ENCODE results near the gene NACA. TPM values are rescaled to one million over a fixed set of nuclear protein-coding genes. Genes with fewer than 3 reads are reported as not detected.

The NACA gene
- total and polyA plus RNA-seq, 2 of the 13 experiments (the other 11 are each of a cell fraction or from before 2014, with no cell fraction given), result 799 to 1,700 TPM

- TF ChIP-seq ZMAT5 (CRISPR knock-in tag; IDR thresholded peaks at IDR 0.05; ENCODE audit: borderline replicate concordance, low read depth) (0 out of 2 replicates have a peak, but pooled peaks have one; percentile 87), SSRP1 (CRISPR knock-in tag; IDR thresholded peaks at IDR 0.05) (no peak), HMGXB3 (CRISPR knock-in tag; IDR thresholded peaks at IDR 0.05; ENCODE audit: borderline replicate concordance) (peak; percentile 71), RXRB (CRISPR knock-in tag; IDR thresholded peaks at IDR 0.05; ENCODE audit: borderline replicate concordance) (peak; percentile 61; the same call in 1 of the 2 replicates), HDAC2 (CRISPR knock-in tag; IDR thresholded peaks at IDR 0.05) (peak; percentile 54), ZNF713 (CRISPR knock-in tag; IDR thresholded peaks at IDR 0.05) (peak; percentile 87; the same call in 1 of the 2 replicates), TCF7 (IDR thresholded peaks at IDR 0.05; ENCODE audit: low read depth) (no peak), DNMT3B (CRISPR knock-in tag; conservative IDR thresholded peaks at IDR 0.05) (0 out of 2 replicates have a peak, but pooled peaks have one; percentile 57), ZNF577 (CRISPR knock-in tag; IDR thresholded peaks at IDR 0.05; ENCODE audit: borderline replicate concordance, low read depth) (no peak), ZNF703 (CRISPR knock-in tag; IDR thresholded peaks at IDR 0.05; ENCODE audit: borderline replicate concordance) (no peak), STAG1 (CRISPR knock-in tag; IDR thresholded peaks at IDR 0.05) (no peak), JUN (CRISPR knock-in tag; IDR thresholded peaks at IDR 0.05) (peak; percentile 27; the same call in 1 of the 2 replicates), PHF20 (CRISPR knock-in tag; IDR thresholded peaks at IDR 0.05) (peak; percentile 93), ATF2 (CRISPR knock-in tag; IDR thresholded peaks at IDR 0.05) (peak; percentile 85; the same call in 1 of the 2 replicates), ZNF878 (CRISPR knock-in tag; IDR thresholded peaks at IDR 0.05) (peak; percentile 95), MEIS2 (CRISPR knock-in tag; IDR thresholded peaks at IDR 0.05) (peak; percentile 95), ZNF782 (CRISPR knock-in tag; IDR thresholded peaks at IDR 0.05; ENCODE audit: borderline replicate concordance) (peak; percentile 77; the same call in 1 of the 2 replicates), SALL2 (CRISPR knock-in tag; IDR thresholded peaks at IDR 0.05) (peak; percentile 90; the same call in 1 of the 2 replicates), ZNF770 (CRISPR knock-in tag; IDR thresholded peaks at IDR 0.05) (no peak), ZNF580 (CRISPR knock-in tag; IDR thresholded peaks at IDR 0.05; ENCODE audit: borderline replicate concordance, low read depth) (peak; percentile 97), NR2F2 (IDR thresholded peaks at IDR 0.05; ENCODE audit: borderline replicate concordance, low read depth) (no peak)
Observed at GRCh38 chr12:56724972-56725722, at the start of gene NACA (continued).
